Bronchial epithelial cell (primary cell): ENCODE results near the gene PTPRD. TPM values are rescaled to one million over a fixed set of nuclear protein-coding genes. Genes with fewer than 3 reads are reported as not detected.

Experiments
- DNase-seq: peaks from one replicate; pipeline ENCODE4 v3.0.0-alpha.2; 2010; ENCODE audit warnings: low read depth
- FAIRE-seq: peaks from 2 replicates; lab custom pipeline; 2011; peaks lifted over from hg19 to GRCh38; lab: Jason Lieb, UNC
- H3K27me3 ChIP-seq: 2 replicates; pipeline ENCODE4 v1.5.1; 2011; ENCODE audit warnings: low read length; ENCODE audit not compliant: control insufficient read depth, insufficient read depth
- H3K36me3 ChIP-seq: 2 replicates; pipeline ENCODE4 v1.5.1; 2011; ENCODE audit warnings: low read length; ENCODE audit not compliant: control insufficient read depth, insufficient read depth
- H3K4me3 ChIP-seq: 2 replicates; pipeline ENCODE4 v1.5.1; 2011; ENCODE audit warnings: mild to moderate bottlenecking, low read depth, low read length, control low read depth
- total RNA-seq: library from RNA; depleted of rRNA; stranded (reverse); fragments of >200 nt; gene quantifications from 2 replicates; pipeline ENCODE4 v1.2.1, GENCODE V29; 2014
- TF ChIP-seq, protein P1 (sequence below): IDR thresholded peaks from 2 replicates; pipeline ENCODE4 v1.5.1; 2011; ENCODE audit warnings: mild to moderate bottlenecking, moderate library complexity, low read length, control low read depth, inconsistent platforms; ENCODE audit not compliant: insufficient read depth, severe bottlenecking

PTPRD gene
- total RNA-seq, 1 donor from 2014 or later = 2.9 TPM

GRCh38 chr9:8391566-8391965 is 2221.2 kb downstream of the PTPRD start:
- FAIRE-seq (no peak), DNase-seq (no peak)
- TF ChIP-seq, protein P1, sequence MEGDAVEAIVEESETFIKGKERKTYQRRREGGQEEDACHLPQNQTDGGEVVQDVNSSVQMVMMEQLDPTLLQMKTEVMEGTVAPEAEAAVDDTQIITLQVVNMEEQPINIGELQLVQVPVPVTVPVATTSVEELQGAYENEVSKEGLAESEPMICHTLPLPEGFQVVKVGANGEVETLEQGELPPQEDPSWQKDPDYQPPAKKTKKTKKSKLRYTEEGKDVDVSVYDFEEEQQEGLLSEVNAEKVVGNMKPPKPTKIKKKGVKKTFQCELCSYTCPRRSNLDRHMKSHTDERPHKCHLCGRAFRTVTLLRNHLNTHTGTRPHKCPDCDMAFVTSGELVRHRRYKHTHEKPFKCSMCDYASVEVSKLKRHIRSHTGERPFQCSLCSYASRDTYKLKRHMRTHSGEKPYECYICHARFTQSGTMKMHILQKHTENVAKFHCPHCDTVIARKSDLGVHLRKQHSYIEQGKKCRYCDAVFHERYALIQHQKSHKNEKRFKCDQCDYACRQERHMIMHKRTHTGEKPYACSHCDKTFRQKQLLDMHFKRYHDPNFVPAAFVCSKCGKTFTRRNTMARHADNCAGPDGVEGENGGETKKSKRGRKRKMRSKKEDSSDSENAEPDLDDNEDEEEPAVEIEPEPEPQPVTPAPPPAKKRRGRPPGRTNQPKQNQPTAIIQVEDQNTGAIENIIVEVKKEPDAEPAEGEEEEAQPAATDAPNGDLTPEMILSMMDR = no peak
- H3K27me3 ChIP-seq = no peaks in the 10 kb centered on the region
- H3K36me3 ChIP-seq = no peaks in the 10 kb centered on the region
- no peak overlapping the region for H3K4me3 ChIP-seq

DNA sequence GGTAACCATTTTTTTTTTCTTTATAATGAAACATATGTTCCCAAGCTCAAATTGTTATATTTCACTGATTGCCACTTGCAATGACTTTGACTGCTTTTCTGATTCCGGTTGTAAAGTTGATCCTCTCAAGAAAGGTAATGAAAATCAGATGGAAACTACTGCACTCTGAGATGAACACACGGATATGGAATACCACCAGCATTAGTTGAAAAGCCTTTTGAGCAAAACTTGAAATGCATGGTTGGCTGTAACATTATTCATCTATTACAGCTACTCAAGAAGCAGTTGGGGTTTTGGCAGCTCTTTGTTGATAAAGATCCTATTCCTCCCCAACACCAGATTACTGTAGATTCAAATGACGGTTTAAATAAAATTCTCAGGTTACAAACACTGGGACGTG is 2221.7 kb downstream of the PTPRD start:
- Histone ChIP-seq H3K4me3 (no peak overlapping the region), H3K36me3 (no peaks in the 10 kb centered on the region), H3K27me3 (no peaks in the 10 kb centered on the region)
- DNase-seq (no peak), FAIRE-seq (no peak)
- TF ChIP-seq, protein P1 = no peak

- Histone ChIP-seq H3K4me3 (no peak overlapping the region), H3K36me3 (no peaks in the 10 kb centered on the region), H3K27me3 (no peaks in the 10 kb centered on the region)
- TF ChIP-seq, protein P1 = no peak
- DNase-seq (no peak), FAIRE-seq (no peak)
Observed at GRCh38 chr9:8390571-8390970, 2222.2 kb downstream of the PTPRD start.

- FAIRE-seq (no peak), DNase-seq (no peak)
- Histone ChIP-seq H3K27me3 (no peaks in the 10 kb centered on the region), H3K4me3 (no peak overlapping the region), H3K36me3 (no peaks in the 10 kb centered on the region)
- TF ChIP-seq, protein P1 = no peak
Observed at GRCh38 chr9:8389531-8389930, 2223.3 kb downstream of the PTPRD start.

DNA sequence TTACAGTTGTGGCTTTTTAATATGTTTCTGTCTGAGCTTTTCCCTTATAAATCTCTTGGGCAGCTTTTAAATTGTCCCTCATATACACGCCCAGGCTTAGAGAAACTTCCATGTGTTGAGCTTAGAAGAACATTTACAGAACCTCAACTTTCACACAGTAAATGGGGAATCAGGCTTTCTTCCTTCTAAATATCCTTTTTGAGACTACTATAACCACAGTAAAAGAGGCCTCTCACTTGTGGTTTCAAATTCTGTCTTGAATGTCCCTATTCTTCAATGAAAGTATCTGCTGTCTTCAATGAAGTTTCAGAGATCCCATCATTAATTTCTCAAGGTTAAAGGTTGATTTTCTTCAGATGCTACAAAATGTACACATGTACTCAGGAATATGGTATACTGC is 2224.7 kb downstream of the PTPRD start:
- Histone ChIP-seq H3K27me3 (no peaks in the 10 kb centered on the region), H3K4me3 (no peak overlapping the region), H3K36me3 (no peaks in the 10 kb centered on the region)
- TF ChIP-seq, protein P1 = no peak
- DNase-seq (no peak), FAIRE-seq (no peak)

DNA sequence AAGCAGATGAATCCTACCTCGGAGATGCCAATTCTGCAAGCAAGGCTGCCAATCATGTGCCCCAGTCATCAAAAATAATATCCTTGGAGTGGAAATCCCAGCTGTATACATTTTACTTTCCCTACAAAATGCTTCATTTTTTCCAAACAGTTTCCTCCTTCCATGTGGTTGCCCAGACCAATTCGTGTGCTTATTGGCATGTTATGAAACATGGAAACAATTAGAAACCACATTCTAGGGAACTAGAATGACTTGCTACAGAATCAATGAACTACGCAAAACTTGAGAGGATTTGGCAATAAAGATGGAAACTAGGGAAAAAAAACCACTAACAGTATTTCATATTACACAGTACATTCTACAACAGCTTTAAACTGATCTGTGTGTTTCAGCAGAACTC is 2228.7 kb downstream of the PTPRD start:
- FAIRE-seq = no peak
- Histone ChIP-seq H3K36me3 (no peaks in the 10 kb centered on the region), H3K27me3 (no peaks in the 10 kb centered on the region), H3K4me3 (no peak overlapping the region)
- TF ChIP-seq, protein P1 = no peak
- DNase-seq = no peak
